GM23338 (cell line): ENCODE results near the gene BRME1.

Source experiments
- CTCF ChIP-seq, 2 experiments: fragments of 200-600 bp in 1 of 2; sonication (generic) in 1 of 2; conservative IDR thresholded peaks; 2 replicates each; pipeline versions ENCODE4 v1.5.1 to v1.6.1; 2016 to 2017; ENCODE audit warnings: antibody characterized with exemption in 2 of 2, low read depth in 2 of 2, mild to moderate bottlenecking in 2 of 2, moderate library complexity in 1 of 2
- POLR2AphosphoS5 ChIP-seq: IDR thresholded peaks from 2 replicates; pipeline ENCODE4 v1.6.1; 2016; ENCODE audit warnings: antibody characterized with exemption, low read depth
- ZNF331 ChIP-seq: fragments of 250-450 bp; sonication (Bioruptor Pico); IDR thresholded peaks from 2 replicates; pipeline ENCODE4 v1.5.0; 2020; ENCODE audit warnings: low read depth, mild to moderate bottlenecking, moderate library complexity
- TF ChIP-seq, protein P1 (sequence below): IDR thresholded peaks from one replicate; pipeline ENCODE4 v1.6.1; 2018; ENCODE audit warnings: antibody characterized with exemption; ENCODE audit not compliant: unreplicated experiment

DNA sequence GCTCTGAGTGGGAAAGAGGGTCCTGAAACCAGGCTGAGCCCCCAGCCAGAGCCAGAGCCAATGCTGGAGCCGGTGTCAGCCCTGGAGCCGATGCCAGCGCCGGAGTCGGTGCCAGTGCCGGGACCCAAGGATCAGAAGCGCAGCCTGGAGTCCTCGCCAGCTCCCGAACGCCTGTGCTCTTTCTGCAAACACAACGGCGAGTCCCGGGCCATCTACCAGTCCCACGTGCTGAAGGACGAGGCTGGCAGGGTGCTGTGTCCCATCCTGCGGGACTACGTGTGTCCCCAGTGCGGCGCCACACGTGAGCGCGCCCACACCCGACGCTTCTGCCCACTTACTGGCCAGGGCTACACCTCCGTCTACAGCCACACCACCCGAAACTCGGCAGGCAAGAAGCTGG, 28.6 kb downstream of the BRME1 start:
- TF ChIP-seq, protein P1, sequence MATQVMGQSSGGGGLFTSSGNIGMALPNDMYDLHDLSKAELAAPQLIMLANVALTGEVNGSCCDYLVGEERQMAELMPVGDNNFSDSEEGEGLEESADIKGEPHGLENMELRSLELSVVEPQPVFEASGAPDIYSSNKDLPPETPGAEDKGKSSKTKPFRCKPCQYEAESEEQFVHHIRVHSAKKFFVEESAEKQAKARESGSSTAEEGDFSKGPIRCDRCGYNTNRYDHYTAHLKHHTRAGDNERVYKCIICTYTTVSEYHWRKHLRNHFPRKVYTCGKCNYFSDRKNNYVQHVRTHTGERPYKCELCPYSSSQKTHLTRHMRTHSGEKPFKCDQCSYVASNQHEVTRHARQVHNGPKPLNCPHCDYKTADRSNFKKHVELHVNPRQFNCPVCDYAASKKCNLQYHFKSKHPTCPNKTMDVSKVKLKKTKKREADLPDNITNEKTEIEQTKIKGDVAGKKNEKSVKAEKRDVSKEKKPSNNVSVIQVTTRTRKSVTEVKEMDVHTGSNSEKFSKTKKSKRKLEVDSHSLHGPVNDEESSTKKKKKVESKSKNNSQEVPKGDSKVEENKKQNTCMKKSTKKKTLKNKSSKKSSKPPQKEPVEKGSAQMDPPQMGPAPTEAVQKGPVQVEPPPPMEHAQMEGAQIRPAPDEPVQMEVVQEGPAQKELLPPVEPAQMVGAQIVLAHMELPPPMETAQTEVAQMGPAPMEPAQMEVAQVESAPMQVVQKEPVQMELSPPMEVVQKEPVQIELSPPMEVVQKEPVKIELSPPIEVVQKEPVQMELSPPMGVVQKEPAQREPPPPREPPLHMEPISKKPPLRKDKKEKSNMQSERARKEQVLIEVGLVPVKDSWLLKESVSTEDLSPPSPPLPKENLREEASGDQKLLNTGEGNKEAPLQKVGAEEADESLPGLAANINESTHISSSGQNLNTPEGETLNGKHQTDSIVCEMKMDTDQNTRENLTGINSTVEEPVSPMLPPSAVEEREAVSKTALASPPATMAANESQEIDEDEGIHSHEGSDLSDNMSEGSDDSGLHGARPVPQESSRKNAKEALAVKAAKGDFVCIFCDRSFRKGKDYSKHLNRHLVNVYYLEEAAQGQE: no peak
- TF ChIP-seq POLR2AphosphoS5 (no peak), CTCF (conservative IDR thresholded peaks at IDR 0.05; ENCODE audit: low read depth in 2 of 2) (no peak), ZNF331 (CRISPR knock-in tag) (no peak)
